NCI-H748 (cell line): Measurements from ENCODE around the gene ISG15.
"Not testable (repeated sequence)": the region's sequence is repeated elsewhere in the genome, so short reads cannot be mapped to it uniquely, and the experiment has no call there.

ENCODE experiments used
- DNase-seq: peaks from one replicate; lab custom pipeline; 2025; ENCODE audit not compliant: unreplicated experiment; lab: John Stamatoyannopoulos, UW

The ISG15 gene

GRCh38 chr1:975365-975764 lies 37.9 kb upstream of the ISG15 start:
- no peak for DNase-seq

DNA sequence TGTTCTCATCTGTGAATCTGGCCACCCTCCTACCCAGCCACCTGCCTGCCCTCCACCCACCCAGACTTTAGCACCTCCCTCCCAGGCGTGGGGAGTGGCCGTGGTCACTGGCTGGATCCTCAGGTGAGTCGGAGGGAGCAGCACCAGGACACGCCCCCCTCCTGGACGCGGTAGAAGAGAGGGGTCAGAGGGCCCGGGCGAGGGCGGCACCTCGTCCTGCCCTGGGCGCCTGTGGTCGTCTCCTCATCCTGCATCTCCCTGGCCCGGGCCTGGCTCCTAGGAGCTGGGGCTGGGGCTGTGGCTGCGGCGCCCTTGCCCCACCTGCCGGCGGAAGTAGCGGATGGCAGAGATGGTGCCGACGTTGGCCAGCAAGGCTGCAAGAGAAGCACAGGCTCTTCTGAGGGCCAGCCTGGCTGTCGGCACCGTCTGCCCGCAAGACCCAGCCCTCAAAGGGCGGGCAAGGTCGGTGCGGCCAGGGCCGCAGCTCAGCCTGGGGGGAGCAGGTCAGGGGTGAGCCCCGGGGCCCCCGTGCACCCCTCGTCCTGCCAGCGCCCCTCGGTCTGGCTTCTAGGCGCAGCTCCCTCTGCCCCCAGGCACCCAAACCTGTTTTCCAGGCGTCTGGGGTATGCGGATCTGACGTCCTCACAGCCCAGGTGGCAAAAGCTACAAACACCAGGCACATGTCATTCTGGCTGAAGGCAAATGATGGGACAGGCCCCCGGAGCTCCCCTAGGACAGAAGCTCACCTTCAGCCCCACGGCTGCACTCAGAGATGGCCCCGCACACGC lies 37.2 kb upstream of the ISG15 start:
- DNase-seq: peak; percentile 77

DNA sequence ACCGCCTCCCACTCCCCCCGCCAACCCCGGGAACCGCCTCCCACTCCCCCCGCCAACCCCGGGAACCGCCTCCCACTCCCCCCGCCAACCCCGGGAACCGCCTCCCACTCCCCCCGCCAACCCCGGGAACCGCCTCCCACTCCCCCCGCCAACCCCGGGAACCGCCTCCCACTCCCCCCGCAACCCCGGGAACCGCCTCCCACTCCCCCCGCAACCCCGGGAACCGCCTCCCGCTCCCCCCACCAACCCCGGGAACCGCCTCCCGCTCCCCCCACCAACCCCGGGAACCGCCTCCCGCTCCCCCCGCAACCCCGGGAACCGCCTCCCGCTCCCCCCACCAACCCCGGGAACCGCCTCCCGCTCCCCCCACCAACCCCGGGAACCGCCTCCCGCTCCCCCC lies 36.5 kb upstream of the ISG15 start:
- not testable (repeated sequence) for DNase-seq

- peak; percentile 24 for DNase-seq
Measured at GRCh38 chr1:978069-978834, 35.0 kb upstream of the ISG15 start.

DNA sequence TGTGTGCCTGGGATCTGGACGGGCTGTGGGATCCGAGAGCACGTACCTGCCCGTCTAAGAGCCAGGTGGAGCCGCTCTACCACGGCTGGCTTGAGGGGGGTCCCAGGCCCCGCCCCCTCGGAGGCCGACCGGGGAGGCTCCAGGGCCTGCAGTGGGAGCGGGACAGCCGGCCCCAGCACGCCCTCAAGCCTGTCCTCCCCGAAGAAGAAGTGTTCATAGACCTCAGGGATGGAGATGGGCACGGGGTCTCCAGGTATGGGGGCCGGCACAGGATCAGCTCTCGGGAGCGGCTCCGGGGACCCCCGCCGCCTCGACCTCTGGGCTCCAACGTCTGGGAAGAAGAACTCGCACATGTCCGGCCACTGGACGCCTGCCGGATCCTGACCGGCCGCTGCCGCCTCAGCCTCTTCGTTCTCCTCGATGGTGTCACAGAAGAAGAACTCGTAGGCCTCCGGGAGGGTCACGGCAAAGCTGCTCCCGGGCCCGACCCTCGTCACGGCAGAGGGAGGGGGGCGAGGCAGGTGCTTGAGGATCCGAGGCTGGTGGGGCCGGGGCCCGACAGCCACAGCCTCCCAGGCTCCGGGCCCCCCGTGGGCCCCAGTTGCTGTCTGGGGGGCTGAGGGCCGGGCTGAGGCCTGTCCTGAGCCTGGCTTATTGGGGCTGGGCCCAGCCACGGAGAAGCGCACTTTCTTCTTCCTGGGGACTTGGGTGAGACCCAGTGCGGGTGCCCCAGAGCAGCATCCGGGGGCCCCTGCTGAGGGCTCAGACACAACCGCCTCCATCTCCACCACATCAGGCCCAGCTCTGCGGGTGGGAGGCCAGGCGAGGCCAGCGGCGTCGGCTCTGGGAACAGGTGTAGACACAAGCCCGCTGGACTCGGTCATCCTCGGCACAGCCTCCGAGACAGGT lies 34.2 kb upstream of the ISG15 start:
- DNase-seq: no peak

- DNase-seq: peak; percentile 14
Measured at GRCh38 chr1:979744-980072, 33.6 kb upstream of the ISG15 start.

DNA sequence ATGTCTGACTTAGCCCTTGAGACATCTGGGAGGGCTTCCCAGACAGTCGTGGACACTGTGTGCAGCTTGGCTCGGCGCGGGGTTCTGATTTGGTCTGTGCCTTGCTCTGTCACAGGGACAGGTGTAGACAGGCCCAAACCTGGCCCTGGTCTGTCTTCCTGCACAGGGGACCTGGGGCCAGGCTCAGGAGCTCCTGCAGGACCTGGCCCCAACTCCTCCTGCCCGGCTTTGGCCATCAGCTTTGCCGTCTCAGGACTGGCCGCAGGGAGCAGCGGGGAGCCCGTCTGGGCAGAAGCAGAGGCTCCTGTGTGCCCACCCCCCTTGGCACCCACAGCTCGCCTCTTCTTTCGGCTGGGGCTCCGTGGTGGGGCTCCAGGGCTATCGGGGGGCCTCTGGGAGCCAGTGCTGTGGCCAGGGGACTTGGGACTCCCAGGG lies 33.1 kb upstream of the ISG15 start:
- DNase-seq: no peak

GRCh38 chr1:980602-981395 lies 32.5 kb upstream of the ISG15 start:
- DNase-seq: no peak

- no peak for DNase-seq
Measured at GRCh38 chr1:981491-981954, 31.8 kb upstream of the ISG15 start.

DNA sequence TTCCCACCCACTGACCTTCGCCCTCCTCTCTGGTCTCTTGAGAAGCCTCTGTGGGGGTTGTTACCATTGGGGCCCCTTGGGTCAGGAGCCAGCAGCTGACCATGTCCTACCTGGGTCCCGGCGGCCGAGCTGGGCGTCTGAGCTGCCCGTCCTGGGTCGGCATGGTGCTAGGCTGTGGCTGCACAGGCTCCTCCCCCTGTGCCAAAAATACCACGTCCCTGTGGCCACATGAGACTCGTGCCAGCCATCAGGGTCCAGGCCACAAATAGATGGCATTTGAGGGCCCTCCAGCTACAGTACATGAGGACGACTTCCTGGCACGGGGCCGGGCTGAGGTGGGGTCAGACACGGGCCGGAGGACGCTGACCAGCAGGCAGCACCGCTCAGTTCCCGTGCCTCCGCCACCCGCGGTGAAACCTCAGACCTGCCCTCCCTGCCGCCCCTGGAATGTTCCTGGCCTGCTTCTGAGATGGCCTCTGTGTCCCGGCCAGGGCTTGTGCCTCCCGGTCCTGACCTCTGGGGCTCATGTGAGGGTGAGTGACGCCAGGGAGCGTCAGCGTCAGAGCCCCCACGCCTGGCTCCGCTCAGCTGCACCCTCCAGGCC lies 31.2 kb upstream of the ISG15 start, which contains the start of gene PERM1:
Gene PERM1, minus strand, starts transcription at position 139 of the 604 bp plus-strand sequence. CDS start 1,064 bp downstream, outside the sequence.
- DNase-seq: no peak

- DNase-seq: no peak
Measured at GRCh38 chr1:982765-983436, 30.4 kb upstream of the ISG15 start.

GRCh38 chr1:983798-984475 lies 29.4 kb upstream of the ISG15 start:
- peak; percentile 13 for DNase-seq

DNA sequence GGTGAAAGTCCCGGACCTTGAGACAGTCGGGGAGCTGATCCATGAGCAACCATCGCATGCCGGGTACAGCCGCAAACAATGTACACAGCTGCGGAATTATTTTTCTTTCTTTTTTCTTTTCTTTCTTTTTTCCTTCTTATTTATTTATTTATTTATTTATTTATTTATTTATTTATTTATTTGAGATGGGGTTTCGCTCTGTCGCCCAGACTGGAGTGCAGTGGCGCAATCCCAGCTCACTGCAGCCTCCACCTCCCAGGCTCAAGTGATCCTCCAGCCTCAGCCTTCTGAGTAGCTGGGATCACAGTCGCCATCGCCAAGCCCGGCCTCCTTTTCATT lies 28.9 kb upstream of the ISG15 start:
- DNase-seq: no peak

DNA sequence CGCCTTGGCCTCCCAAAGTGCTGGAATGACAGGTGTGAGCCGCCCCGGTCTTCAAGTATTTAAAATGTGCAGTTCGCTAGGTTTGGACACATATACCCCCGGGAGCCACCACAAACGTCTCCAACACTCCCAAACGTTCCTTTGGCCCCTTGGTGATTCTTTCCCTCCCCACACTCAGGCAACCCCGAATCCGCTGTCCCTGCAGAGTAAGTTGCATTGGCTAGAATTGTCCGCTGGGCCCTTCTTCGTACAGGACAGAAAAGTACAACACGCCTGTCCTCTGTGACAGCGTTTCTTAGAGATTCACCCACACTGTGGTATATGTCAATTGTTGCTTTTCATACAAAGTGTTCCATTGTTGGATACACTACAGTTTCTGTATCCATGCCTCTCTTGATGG lies 28.2 kb upstream of the ISG15 start:
- DNase-seq: no peak

DNA sequence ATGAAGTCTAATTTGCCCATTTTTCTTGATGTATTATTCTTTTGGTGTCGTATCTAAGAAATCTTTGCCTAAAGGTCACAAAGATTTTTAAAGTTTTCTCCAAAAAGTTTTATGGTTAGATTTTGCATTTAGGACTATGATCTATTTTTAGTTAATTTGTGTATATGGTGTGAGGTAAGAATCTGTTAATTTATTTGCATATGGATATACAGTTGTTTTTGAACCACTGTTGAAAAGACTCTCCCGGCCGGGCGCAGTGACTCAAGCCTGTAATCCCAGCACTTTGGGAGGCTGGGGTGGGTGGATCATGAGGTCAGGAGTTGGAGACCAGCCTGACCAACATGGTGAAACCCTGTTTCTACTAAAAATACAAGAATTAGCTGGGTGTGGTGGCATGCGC lies 25.2 kb upstream of the ISG15 start:
- DNase-seq: not testable (repeated sequence)

GRCh38 chr1:991275-991674 lies 22.0 kb upstream of the ISG15 start:
- not testable (repeated sequence) for DNase-seq

GRCh38 chr1:991895-992294 lies 21.4 kb upstream of the ISG15 start:
- no peak for DNase-seq

GRCh38 chr1:992362-992761 lies 20.9 kb upstream of the ISG15 start:
- DNase-seq: no peak

DNA sequence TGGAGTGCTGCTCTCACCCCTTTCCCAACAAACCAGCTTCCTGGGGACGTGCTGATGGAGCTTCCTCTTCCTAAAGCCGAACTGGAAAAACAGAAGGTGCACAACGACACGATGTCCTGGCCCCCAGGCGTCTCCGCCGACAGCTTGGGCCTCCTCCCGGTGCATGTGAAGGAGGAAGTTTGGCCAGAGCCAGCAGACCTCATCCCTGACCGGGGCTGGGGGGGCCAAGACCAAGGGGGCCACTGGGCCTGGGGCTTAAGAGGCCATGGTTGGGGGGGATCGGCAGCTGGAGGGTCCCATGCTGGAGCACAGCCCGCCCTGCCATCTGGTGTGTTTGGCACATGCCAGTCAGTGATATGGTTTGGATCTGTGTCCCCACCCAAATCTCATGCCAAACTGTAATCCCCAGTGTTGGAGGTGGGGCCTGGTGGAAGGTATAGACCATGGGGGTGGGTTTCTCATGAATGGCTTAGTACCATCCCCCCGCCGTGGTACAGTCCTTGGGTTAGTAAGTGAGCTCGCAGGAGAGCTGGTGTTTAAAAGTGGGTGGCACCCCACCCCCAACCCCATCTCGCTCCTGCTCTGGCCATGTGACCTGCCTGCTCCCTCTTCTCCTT lies 19.8 kb upstream of the ISG15 start:
- DNase-seq: no peak
